Retina (tissue), 1 donor: ENCODE data around the gene FAM9B.
"Not testable (repeated sequence)": the region's sequence is repeated elsewhere in the genome, so short reads cannot be mapped to it uniquely, and the experiment has no call there.

ENCODE experiments used
- DNase-seq: peaks from one replicate; pipeline ENCODE4 v3.0.0-alpha.2; 2016

The FAM9B gene

DNA sequence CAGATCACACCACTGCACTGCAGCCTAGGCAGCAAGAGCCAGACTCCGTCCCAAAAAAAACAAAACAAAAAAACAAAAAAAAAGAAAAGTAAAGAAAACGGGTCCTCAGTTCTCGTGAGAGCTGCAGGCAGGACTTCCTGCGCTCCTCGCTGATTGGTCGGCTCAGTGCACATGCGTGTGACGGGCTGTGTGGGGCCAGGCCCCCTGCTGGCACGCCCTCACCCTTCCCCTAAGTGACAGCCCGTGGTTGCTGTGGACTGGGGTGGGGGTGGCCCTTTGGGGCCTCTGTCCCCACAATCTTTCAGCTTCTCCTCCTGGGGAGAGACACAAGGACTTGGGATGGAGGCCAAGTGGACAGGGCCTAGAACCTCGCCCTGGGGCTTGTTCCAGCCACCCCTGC lies at the start of gene FAM9B:
FAM9B (minus strand) TSS at position 139 of the 400 bp plus-strand sequence. CDS start 1,141 bp downstream, outside the sequence.
- no peak for DNase-seq

DNA sequence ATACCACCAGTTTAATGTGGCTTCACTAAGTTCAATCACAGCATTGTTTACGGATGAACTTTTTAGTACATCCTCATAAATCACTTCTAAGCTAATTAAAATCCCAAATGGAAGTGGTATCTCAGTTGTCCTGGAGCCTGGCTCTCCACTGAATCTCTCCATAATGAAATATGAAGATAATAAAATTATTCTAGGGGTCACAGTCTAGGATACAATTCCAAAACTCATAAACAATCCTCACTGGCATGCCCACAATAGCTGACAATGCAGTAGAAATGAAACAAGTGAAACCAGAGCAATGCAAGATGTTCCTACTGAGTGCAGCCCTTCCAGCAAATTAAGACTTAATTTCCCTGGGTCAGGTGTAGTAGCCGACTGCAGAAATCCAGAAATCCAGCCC lies 47.3 kb upstream of the FAM9B start:
- DNase-seq, result no peak

DNA sequence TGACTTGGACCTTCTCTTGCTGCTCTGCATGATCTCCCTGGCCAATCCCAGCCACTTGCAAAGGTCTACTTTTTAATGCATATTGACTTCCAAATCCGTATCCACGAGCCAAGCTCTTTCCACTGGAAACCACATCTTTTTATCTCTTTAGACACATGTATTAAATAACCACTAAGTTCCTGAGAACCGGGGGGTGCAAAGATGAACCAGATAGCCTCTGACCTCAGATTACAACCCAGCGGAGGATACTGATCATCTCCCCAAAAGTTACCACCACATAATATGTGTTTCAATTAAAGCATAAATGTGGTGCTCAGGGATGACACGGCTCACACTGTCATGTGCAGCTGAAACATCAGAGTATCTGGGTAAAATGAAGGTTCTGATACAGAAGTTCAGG lies 40.4 kb upstream of the FAM9B start:
- no peak for DNase-seq

DNA sequence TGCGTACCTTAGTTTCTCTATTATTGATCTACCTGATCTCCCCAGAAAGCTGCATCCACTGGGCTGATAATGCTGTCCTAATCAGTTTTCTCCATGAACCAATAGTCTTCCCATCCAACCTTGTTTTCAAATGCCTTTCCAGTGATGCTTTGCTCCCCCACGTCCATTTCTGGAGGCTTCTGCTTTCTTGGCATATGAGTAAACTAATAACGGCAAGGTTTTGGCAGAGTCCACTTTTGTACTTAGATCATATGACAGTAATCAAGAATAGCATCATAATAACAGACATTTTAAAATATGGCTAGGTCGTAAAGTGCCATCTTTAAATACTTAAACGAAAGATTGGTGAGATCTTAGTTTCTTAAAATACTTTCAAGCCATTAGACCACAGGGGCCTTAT lies 38.4 kb upstream of the FAM9B start:
- DNase-seq, result no peak

DNA sequence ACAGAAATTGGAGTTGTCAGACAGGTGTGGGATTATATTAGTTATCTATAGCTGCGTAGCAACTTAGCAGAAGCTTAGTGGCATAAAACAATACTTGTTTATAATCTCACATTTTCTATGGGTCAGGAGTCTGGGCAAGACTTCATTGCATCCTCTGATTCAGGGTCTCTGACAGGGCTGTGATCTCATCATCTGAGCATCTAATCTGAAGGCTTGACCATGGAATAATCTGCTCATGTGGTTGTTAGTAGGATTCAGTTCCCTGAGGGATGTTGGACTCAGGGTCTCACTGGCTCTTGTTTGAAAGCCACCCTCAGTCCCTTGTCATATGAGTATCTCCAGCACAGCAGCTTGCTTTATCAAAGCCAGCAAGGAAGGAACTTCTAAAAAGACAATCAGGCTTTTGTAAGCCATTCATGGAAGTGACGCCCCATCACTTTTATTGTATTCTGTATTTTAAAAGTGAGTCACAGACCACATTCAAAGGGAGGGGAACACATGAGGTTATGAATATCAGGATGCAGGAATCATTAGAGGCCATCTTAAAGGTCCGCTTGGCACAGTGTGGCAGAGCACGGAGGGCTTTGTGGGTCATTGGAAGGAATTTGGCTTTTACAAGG lies 37.2 kb upstream of the FAM9B start:
- DNase-seq, result no peak

DNA sequence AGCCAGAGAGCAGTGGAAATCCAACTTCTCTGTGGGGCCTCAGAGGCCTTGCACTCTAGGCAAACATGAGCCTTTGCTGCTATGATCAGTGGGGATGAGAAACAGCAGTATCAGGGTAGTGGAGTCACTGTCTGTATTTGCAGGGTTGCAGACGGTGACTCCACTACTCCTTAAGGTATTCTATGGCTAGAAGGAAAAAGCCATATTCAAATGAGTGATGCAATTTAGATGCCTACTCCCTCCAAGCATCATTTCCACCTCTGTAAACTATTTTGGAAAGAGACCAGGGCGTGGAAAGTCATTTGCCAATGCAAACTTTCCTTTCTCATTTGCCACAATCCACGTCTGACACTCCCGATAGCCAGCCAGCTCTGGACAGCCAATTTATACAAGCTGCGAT lies 35.6 kb upstream of the FAM9B start:
- no peak for DNase-seq

DNA sequence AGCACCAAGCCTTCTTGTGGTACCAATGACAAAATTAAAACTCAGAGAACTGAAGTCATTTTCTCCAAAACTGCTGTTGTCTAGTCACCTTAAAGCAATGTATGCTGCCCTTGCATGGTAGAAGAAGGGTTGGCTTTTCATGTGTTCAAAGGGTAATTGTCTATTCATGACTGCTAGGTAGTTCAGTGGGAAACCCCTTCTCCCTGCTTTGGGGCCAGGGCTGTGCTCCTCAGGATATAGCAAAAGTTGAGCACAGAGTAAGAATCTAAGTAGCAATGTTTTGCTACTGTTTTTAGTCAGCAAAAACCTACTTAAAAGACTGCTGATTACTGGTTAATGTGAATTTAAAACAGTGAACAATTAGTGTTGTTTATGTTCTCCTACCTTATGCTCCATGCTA lies 30.8 kb upstream of the FAM9B start:
- no peak for DNase-seq

DNA sequence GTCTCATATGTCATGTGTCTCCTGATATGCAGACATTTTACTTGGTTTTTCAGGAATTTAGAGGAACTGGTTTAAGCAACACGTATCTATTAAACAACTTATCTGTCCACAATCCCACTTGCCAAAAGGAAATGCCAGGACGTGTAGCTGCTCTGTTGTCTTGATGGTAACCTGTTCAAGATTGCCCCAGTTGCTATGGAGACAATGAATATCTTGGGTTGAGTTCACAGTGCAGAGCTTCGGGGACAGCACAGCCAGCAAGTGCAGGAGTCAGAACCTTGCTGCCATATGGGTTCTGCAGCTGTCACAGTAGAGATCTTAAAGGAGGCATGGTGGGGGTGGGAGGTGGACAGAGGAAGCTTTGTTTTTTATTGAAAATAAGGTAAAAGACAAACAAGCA lies 28.7 kb upstream of the FAM9B start:
- DNase-seq, result no peak

DNA sequence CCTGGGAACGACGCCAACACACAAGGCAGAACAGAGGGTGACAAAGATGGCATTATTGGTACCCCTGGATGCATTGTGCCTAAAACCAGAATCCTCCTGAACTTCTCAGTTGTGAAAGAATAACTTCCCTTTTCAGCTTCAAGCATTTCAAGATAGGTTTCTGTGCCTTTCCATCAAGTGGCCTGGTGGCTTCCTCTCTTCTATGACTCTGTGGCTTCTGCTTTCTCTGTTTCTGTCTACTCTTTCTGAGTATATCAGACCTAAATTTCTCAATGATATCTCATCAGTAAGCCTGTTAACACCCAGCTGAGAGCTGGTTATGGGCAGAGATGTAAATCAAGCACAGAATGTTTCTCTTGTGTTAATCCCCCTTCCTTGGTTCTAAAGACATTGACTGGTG lies 21.4 kb upstream of the FAM9B start:
- no peak for DNase-seq

DNA sequence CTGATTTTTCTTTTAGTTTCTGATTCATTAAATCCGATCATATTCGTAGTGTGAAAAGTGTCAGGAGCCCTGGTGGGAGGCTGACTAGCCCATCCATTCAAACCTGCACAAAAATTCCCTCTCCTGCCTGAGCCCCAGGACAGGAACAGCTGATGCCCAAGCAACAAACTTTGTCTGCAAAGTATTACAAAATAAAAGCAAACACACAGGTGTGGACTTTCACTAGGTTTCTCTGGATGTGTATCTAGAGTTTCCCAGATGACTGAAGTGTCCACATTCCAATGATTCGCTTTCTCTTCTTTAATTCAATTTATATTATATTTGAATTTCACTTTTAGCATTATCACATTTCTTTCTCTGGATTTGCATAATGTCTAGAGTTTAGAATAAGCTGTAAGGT lies 18.2 kb upstream of the FAM9B start:
- DNase-seq, result no peak

DNA sequence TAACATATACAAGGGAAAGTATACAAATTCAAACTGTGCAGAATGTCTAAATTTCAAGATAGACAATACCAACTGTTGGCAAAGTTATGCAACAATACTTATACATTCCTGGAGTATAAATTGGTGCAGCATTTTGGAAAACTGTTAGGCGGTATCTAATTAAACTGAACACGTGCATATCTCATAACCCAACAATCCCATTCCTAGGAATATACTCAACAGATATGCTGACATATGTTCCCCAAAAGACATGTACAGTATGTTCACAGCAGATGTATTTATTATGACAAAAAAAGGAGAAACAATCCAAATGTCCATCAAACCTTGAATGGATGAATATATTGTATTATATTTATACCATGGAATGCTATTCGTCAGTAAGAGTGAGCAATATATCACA lies 16.4 kb upstream of the FAM9B start:
- DNase-seq, result no peak

DNA sequence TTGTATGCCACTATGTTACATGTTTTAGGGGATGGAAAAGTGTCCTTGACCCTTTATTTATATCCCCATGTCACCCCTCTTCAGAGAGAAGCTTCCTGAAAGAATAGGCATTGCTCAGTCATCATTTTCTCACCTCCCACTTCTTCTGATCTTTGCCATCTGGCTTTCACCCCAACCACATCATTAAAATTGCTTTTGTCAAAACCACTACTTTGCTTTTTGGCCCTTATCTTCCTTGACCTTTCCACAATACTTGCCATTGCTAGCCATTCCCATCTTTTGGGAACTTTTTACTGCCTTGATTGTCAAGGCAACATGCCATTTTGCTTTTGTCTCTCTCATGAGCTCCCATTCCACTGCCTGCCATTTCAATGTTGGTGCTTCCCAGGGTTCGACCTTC lies 14.9 kb upstream of the FAM9B start:
- DNase-seq, result no peak

DNA sequence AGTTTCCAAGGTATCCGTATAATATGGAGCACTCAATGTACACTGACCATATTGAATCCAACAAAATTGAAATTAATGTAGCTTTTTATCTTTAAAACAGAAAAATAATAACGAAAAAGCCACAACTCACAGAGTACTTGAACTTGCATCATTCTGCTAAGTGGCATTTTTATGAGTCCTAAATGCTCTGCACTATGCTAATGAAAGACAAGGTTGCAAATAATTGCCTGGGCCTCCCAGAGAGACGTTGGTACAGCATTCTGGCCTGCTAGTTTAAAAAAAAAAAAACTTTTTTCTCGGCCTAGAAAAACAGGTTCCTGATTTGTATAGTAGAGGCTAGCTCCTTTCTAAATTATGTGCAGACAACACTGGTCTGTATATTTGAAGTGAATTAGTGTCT lies 4.3 kb upstream of the FAM9B start:
- DNase-seq, result no peak

DNA sequence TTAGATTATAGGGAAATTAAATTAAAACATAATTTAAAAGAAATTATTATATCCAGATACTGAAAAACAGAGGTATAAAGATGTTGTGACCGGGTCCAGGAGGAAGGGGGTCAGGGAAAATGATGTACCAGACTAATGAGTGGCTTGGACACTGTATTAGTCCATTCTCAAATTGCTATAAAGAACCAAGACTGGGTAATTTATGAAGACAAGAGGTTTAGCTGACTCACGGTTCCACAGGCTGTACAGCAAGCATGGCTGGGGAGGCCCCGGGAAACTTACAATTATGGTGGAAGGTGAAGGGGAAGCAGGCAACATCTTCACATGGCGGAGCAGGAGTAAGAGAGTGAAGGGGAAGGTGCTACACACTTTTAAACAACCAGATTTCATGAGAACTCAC lies 3.4 kb upstream of the FAM9B start:
- DNase-seq, result no peak

DNA sequence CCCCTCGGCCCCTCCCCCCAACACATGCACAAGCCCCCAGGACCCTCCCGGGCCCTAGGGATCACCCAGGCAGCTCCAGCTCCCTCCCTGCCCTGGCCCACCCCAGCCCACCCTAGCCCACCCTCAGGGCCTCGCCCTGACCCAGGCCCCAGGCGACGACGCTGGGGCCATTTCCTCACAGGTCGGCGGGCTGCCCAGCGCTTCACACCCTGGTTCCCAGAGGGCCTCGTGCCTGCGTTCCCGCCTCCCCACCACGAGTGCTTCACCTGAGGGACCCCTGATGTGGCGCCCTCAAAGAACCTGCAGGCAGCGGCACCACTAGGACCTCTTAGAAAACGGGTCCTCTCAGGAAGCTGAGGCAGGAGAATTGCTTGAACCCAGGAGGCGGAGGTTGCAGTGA lies 341 bp downstream of the FAM9B start:
- no peak for DNase-seq

DNA sequence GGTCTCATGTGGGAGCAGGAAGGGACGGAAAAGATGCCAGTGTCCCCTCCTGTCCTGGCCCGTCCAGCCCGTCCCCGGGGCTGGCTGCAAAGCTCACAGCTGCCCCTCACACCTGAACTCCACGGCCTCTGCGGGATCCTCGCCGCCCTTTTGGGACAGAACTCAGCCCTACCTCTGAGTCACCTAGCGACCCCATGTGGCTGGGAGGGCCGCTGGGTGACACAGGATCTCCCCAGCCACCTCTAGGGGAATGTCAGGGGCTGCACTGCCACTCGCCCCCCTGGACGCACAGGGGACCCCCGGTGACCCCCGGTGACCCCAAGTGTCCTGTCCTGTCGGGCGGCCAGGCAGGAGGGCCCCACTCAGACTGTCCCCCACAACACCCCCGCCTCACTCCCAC lies 748 bp downstream of the FAM9B start:
- DNase-seq, result no peak

DNA sequence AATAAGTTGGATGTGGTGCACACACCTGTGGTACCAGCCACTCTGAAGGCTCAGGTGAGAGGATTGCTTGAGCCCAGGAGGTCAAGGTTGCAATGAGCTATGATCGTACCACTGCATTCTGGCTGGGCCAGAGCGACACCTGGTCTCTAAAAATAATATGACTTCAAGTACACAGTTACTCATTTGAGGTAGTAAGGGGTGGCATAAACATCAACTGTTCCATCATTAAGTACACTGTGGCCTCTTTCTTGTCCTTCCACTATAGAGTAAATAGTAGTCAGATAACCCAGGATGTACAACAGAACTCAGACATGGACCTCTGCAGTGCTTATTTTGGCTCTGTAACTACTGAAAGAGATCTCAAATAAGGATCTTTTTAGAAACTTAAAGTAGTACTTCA lies 10.6 kb downstream of the FAM9B start:
- no peak for DNase-seq

DNA sequence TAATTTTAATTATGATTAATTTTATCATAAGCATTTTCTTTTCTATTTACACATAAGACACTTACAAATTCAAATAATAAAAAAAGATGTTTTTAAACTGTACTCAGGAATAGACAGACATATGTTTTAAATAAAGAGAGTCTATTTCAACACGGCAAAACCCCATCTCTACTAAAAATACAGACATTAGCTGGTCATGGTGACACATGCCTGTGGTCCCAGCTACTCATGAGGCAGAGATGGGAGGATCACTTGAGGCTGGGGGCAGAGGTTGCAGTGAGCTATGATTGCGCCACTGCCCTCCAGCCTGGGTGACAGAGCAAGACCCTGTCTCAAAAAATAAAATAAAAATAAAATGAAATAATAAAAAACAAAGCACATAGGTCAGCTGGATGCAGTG lies 14.8 kb downstream of the FAM9B start:
- no peak for DNase-seq

DNA sequence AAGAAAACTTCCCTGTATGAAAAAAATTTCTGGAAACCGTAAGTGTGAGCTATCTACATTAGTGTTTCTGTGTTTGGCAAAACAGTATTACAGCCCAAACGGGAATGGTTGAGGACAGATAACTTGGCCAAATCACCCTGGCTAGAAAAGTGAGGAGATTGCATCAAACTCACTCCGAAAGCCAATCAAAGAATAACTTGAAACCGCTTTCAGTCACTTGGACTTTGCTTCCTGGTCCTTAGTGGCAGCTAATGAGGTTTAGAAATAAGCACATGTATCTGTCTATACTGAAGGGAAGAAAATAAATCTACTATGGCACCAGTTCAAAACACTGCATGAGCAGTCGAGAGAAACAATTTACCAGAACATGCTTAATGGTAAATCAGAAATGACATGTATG lies 15.6 kb downstream of the FAM9B start:
- DNase-seq, result not testable (repeated sequence)

DNA sequence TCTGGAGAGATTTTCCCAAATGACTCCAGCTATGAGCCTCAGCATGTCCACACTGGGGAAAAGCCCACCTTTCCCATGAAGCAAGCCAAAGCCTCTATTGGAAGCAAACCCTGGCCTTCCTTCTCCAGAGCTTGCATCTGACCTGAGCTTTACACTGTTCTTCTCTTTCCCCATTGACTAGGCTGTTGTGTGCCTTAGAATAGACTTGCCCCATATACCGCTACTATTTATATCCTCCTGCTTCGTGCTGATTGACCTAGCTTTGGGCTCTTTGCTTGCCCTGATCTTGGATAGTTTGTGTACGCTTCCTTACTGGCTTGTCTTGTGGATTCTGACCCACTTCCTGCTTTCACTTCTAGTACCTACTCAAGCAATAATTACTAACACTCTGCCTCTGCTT lies 30.9 kb downstream of the FAM9B start:
- DNase-seq, result no peak

DNA sequence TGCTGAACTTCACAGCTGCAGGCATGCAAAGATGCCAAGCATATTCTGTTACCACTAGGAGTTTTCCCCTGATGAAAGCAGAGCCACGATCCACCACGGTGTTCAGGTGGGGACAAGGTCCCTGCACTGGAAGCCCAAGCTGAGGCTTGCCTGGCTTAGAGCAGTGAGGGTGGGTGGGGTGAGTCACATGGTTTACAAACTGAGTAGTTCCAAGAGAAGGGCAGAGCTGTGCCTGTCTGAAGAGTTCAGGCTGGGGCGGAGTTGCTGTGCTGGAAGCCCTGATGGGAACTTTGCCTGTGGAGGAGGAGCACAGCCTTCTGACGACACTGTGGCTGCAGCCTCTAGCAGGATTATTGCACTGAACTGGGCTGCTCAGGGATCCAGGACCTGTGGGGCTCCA lies 45.5 kb downstream of the FAM9B start:
- no peak for DNase-seq

DNA sequence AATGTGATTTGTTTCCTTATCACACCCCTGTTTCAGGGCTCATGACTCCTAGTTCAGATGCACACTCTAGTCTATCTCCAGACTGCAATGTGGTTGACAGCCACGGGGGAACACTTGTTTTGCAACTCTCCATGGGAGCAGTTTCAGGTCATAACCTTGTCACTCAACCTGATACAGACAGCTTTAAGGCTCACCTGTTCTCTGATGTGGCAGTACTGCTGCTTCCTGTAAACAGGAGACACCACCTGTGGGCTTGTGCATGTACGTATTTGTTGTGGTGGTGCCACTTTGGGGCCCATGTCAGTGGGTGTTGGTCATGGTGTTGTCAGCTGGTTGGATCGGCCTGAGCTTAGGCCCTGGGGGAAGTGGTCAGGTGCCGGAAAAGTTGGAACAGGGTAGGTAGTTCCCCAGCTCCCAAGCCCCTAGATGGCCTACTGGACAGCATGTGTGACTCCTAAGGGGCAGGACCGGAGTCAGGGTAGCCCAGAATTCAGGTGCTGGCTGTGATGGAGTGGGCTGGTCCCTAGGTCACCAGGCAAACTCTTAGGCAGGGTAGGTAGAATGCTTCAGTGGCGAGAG lies 46.2 kb downstream of the FAM9B start:
- DNase-seq, result no peak

DNA sequence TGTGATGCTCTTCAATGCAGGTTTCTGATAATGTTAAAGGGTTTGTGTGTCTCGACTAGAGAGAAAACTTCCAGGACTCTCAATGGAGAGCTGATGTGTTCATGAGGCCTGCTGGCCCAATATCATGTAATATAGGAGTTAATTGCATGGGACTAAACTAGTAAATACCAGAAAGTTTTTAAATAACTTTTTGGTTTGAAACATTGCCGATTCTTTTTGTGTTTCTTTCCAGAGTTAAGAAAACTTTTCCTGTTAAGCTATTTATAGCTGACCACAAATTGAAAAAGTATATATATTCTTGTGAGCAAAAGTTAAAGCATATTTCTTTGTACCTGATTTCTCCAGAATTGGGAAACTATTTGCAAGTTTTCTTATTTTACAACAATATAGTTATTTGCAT lies 49.7 kb downstream of the FAM9B start:
- DNase-seq, result no peak

DNA sequence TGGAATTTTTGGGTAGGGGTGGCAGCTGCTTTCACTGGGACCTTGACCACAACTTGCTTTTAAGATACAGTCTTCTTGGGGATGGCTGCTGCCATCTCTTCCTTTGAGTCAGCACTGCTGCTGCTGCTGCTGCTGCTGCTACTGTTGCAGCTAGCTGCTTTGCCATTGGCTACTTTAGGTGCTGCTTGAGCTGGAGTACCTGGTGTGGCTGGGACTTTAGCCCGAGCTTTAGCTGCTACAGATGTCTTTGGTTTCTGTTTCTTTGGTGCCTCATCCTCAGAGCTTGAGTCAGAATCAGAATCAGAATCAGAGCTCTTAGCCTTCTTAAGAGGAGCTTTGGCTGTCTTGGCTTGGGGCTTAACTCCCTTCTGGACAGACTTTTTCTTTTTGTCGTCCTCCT lies 52.2 kb downstream of the FAM9B start:
- no peak for DNase-seq

DNA sequence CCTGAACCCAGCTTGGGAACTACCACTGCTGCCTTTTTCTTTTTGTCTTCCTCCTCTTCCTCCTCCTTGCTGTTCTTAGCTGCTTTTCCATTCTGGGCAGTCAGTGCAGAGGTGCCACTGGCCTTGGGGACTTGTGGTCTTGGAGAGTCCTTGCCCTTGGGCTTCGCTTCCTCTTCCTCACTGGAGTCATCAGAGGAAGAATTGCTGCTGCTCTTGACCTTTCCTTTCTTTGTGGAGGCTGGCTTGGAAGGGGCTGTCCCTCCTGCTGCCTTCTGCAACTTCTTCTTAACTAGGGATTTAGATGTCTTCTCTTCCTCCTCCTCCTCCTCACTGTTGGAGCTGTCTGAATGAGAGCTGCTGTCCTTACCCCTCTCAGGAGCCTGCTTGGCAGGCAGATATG lies 53.2 kb downstream of the FAM9B start:
- no peak for DNase-seq
